ENCODE data around the gene DPP7.

GRCh38 chr9:137110147-137110910 lies 4.2 kb downstream of the DPP7 start:
- TF ChIP-seq POLR2A (IDR thresholded peaks at IDR 0.05; ENCODE audit: low read depth, low read length) (no peak), POLR2AphosphoS5 (IDR thresholded peaks at IDR 0.05; ENCODE audit: low read depth, low read length) (no peak), TAF1 (IDR thresholded peaks at IDR 0.05; ENCODE audit: borderline replicate concordance, low read depth, low read length) (no peak)

Measured in GM12892 (cell line).